ENCODE data around the gene MMAB.

MMAB gene

DNA sequence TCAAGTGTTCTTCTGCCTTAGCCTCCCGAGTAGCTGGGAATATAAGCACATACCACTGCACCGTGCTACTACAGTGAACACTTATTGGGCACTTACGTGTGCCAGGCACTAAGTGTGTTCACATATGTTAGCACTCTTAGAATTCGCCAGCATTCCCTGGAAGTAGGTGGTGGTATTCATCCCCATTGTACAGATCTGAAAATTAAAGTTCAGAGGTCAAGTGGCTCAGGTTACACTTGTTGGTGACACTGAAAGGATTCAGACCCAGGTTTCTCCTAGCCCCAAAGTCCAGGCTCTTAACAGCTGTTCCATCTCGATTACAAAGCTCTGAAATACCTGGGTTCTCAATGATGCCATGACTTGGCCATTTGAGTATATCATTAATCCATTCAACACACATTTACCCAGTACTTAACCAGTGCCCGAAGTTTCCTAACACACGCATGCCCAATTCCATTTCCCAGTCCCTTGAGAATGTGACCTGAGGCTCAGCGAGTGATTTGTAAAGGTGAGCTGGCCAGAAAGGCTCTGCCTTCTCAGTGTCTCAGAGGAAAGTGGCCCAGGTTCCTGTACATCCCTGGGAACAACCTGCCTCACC, 5.1 kb upstream of the MMAB start:
- TF ChIP-seq SIN3A (IDR thresholded peaks at IDR 0.05; ENCODE audit: borderline replicate concordance, insufficient read depth, low read length) (no peak), TAF1 (IDR thresholded peaks at IDR 0.05; ENCODE audit: borderline replicate concordance, insufficient read depth, low read length) (no peak)
- TF ChIP-seq, protein P1, sequence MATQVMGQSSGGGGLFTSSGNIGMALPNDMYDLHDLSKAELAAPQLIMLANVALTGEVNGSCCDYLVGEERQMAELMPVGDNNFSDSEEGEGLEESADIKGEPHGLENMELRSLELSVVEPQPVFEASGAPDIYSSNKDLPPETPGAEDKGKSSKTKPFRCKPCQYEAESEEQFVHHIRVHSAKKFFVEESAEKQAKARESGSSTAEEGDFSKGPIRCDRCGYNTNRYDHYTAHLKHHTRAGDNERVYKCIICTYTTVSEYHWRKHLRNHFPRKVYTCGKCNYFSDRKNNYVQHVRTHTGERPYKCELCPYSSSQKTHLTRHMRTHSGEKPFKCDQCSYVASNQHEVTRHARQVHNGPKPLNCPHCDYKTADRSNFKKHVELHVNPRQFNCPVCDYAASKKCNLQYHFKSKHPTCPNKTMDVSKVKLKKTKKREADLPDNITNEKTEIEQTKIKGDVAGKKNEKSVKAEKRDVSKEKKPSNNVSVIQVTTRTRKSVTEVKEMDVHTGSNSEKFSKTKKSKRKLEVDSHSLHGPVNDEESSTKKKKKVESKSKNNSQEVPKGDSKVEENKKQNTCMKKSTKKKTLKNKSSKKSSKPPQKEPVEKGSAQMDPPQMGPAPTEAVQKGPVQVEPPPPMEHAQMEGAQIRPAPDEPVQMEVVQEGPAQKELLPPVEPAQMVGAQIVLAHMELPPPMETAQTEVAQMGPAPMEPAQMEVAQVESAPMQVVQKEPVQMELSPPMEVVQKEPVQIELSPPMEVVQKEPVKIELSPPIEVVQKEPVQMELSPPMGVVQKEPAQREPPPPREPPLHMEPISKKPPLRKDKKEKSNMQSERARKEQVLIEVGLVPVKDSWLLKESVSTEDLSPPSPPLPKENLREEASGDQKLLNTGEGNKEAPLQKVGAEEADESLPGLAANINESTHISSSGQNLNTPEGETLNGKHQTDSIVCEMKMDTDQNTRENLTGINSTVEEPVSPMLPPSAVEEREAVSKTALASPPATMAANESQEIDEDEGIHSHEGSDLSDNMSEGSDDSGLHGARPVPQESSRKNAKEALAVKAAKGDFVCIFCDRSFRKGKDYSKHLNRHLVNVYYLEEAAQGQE (IDR thresholded peaks at IDR 0.05; ENCODE audit: insufficient read depth in 1 of 2, low read depth in 2 of 2, low read length in 2 of 2) = no peak

DNA sequence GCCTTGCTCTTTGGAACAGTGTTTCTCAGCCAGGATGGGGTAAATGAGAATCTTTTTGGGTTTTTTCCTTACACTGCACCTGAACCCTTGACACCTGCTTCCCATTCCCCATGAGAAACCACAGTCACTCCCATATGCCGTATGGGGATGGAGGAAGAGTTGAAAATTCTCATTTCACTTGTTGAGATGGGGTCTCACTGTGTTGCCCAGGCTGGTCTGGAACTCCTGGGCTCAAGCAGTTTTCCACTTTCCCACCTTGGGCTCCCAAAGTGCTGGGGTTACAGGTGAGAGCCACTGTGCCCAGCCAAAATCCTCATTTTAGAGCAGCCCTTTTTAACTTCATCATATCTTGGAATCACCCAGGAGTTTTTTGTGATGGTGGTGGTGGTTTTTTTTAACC, 4.0 kb upstream of the MMAB start:
- no peak for TF ChIP-seq POLR2AphosphoS5 (IDR thresholded peaks at IDR 0.05; ENCODE audit: low read depth, low read length)
- no peak for TF ChIP-seq SIN3A (IDR thresholded peaks at IDR 0.05; ENCODE audit: borderline replicate concordance, insufficient read depth, low read length)
- TF ChIP-seq, protein P1 (IDR thresholded peaks at IDR 0.05; ENCODE audit: insufficient read depth in 1 of 2, low read depth in 2 of 2, low read length in 2 of 2) = no peak
- no peak for TF ChIP-seq TAF1 (IDR thresholded peaks at IDR 0.05; ENCODE audit: borderline replicate concordance, insufficient read depth, low read length)
- no peak for TF ChIP-seq FOXP2 (optimal IDR thresholded peaks at IDR 0.05; ENCODE audit: borderline replicate concordance, extremely low read depth, extremely low read length, insufficient read depth)

DNA sequence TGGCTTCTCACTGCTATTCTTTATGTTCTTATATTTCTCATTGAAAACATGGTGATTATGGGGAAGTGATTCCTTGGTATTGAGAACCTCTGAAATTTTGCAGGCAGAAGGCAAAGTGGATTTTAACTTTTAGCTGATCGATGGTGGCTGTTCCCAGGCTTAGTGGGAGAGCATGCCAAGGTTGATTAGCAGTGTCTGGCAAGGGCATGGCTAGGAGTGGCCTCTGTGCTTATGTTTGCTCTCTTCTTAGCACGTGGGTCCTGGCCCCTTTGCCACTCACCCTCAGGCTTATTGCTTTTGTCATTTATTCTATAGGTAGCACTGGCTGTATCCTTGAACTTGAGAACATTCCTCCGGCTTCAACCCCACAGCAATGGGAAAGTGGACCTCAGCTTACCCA, 2.4 kb upstream of the MMAB start:
- no peak for TF ChIP-seq TAF1 (IDR thresholded peaks at IDR 0.05; ENCODE audit: borderline replicate concordance, insufficient read depth, low read length)
- no peak for TF ChIP-seq POLR2AphosphoS5 (IDR thresholded peaks at IDR 0.05; ENCODE audit: low read depth, low read length)
- no peak for TF ChIP-seq SIN3A (IDR thresholded peaks at IDR 0.05; ENCODE audit: borderline replicate concordance, insufficient read depth, low read length)
- no peak for TF ChIP-seq FOXP2 (optimal IDR thresholded peaks at IDR 0.05; ENCODE audit: borderline replicate concordance, extremely low read depth, extremely low read length, insufficient read depth)
- TF ChIP-seq, protein P1 (IDR thresholded peaks at IDR 0.05; ENCODE audit: insufficient read depth in 1 of 2, low read depth in 2 of 2, low read length in 2 of 2) = no peak

DNA sequence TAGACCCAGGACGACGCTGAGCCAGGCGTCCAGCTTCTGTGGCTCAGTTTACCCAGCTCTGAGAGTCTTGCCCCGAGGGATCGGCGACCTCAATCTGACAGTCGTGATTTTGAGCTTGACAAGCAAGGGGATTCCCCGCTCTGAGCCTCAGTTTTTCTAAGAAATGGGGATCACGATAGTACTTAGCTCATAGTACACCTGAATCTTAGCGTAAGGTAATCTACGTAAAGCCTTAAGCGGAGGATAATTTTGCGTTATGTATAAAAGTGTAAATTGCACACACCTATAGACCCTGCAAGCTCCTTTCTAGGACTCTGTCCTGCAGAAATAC, 575 bp upstream of the MMAB start:
- TF ChIP-seq, protein P1 (IDR thresholded peaks at IDR 0.05; ENCODE audit: insufficient read depth in 1 of 2, low read depth in 2 of 2, low read length in 2 of 2) = no peak

DNA sequence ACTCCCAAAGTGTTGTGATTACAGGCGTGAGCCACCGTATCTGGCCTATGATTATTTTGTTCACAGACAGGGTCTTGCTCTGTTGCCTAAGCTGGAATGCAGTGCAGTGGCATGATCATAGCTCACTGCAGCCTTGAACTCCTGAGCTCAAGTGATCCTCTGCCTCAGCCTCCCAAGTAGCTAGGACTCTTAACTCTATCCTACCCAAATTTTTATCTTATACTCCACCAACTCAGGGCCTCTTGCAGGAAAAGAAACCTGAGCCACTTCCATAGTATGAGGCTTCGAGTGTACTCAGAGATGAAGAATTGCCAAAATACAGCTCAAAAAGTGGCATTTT, 828 bp downstream of the MMAB start:
- TF ChIP-seq POLR2AphosphoS5 (IDR thresholded peaks at IDR 0.05; ENCODE audit: low read depth, low read length) (no peak), TAF1 (IDR thresholded peaks at IDR 0.05; ENCODE audit: borderline replicate concordance, insufficient read depth, low read length) (no peak), FOXP2 (optimal IDR thresholded peaks at IDR 0.05; ENCODE audit: borderline replicate concordance, extremely low read depth, extremely low read length, insufficient read depth) (no peak), SIN3A (IDR thresholded peaks at IDR 0.05; ENCODE audit: borderline replicate concordance, insufficient read depth, low read length) (no peak)
- TF ChIP-seq, protein P1 (IDR thresholded peaks at IDR 0.05; ENCODE audit: insufficient read depth in 1 of 2, low read depth in 2 of 2, low read length in 2 of 2) = no peak
